Measurements from ENCODE around the gene MTSS2.
"Not testable (repeated sequence)": the region's sequence is repeated elsewhere in the genome, so short reads cannot be mapped to it uniquely, and the experiment has no call there.

MTSS2 gene

DNA sequence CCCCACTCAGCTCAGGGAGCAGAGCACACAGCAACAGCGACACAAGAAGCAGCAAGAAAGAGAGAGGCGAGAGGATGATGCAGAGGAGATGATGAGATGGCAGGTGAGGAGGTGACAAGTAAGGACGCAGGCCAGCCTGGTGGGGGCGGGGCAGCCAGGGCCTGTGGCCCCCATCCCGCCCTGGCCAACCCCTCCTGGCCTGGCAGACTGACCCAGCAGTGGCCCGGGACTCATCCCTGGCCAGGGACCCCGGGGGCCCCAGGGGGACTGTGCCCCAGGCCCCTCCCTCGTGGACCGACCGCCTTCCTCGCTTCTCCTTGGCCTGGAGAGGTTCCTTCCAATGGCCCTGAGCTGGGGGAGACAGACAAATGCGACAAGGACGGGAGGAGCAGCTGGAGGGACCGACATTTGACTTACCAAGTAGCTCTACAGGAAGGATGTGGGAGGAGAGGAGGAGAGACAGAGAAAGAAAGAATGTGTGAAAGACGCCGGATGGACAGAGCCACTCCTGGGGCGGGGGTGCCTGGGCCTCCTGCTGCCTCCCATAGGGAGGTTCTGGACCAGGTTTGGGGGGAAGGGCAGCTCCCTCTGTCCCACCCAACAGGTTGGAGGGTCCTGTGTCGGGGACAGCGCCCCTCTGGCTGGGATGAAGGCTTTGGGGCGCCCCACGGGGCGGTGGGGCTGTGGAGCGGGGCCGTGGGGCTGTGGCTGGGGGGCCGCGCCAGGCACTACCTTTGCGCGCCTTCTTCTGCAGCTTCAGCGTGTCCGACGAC is 6.8 kb downstream of the MTSS2 start:
- H3K4me1 ChIP-seq (ENCODE audit: control insufficient read depth, insufficient read depth, low read length) = peaks cover 38% of the 10 kb centered on the region
- H3K9ac ChIP-seq (ENCODE audit: low read length) = no peak overlapping the region
- H3K4me3 ChIP-seq (ENCODE audit: low read length) = no peak overlapping the region
- H3K27ac ChIP-seq (ENCODE audit: low read depth, low read length) = no peak overlapping the region
- no peaks in the 10 kb centered on the region for H3K27me3 ChIP-seq (ENCODE audit: control insufficient read depth, insufficient read depth, low read length)
- H3K36me3 ChIP-seq (ENCODE audit: control insufficient read depth, insufficient read depth, low read length) = peaks cover 32% of the 10 kb centered on the region

DNA sequence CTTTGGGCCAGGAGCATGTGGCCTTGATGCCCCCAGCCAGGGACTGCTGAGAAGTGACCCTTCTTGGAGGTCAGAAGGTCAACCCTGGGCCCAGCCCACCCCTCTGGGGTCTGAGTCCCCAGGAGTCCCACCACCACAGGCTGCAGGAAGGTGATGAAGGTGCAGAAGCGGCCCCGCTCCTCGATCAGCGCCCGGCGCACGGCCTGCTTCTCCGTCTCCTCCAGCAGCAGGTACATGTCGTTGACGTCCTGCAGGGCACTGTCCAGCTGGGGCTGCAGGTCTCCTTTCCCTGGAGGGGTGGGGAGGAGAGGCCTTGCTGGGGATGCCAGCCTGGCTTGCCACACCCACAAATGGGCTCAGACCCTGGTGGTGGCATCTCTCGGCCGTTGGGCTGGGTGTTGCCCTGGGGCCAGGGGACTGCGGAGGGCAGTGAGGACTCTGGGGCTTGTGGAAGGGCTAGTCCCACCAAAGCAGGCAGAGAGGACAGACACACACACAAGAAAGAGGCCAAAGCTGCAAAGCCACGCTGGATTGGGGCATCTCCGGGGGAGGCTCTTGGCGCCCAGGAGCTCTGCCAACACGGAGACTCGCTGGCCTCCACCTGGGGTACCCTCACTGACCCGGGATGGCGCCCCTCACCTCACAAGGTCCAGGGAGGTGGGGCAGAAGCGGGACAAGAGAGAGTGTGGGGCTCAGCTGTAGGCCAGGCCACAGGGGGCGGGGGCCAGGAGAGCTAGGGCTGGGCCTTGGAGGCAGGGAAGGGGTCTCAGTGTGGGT is 7.5 kb downstream of the MTSS2 start:
- H3K36me3 ChIP-seq (ENCODE audit: control insufficient read depth, insufficient read depth, low read length) = peaks cover 33% of the 10 kb centered on the region
- no peak overlapping the region for H3K27ac ChIP-seq (ENCODE audit: low read depth, low read length)
- H3K4me1 ChIP-seq (ENCODE audit: control insufficient read depth, insufficient read depth, low read length) = peaks cover 30% of the 10 kb centered on the region

GRCh38 chr16:70677499-70678120 is 8.2 kb downstream of the MTSS2 start:
- H3K4me3 ChIP-seq (ENCODE audit: low read length) = no peak overlapping the region
- H3K36me3 ChIP-seq (ENCODE audit: control insufficient read depth, insufficient read depth, low read length) = peaks cover 39% of the 10 kb centered on the region
- peaks cover 23% of the 10 kb centered on the region for H3K4me1 ChIP-seq (ENCODE audit: control insufficient read depth, insufficient read depth, low read length)
- no peaks in the 10 kb centered on the region for H3K27me3 ChIP-seq (ENCODE audit: control insufficient read depth, insufficient read depth, low read length)
- no peak overlapping the region for H3K9ac ChIP-seq (ENCODE audit: low read length)
- no peak overlapping the region for H3K27ac ChIP-seq (ENCODE audit: low read depth, low read length)

More for the DNA sequence above, 7.5 kb downstream of the MTSS2 start:
- Histone ChIP-seq H3K4me3 (ENCODE audit: low read length) (no peak overlapping the region), H3K9ac (ENCODE audit: low read length) (no peak overlapping the region), H3K27me3 (ENCODE audit: control insufficient read depth, insufficient read depth, low read length) (no peaks in the 10 kb centered on the region)

GRCh38 chr16:70676675-70677498 is 9.0 kb downstream of the MTSS2 start:
- Histone ChIP-seq H3K9ac (ENCODE audit: low read length) (no peak overlapping the region), H3K4me3 (ENCODE audit: low read length) (no peak overlapping the region), H3K27ac (ENCODE audit: low read depth, low read length) (no peak overlapping the region), H3K27me3 (ENCODE audit: control insufficient read depth, insufficient read depth, low read length) (no peaks in the 10 kb centered on the region), H3K36me3 (ENCODE audit: control insufficient read depth, insufficient read depth, low read length) (peaks cover 39% of the 10 kb centered on the region), H3K4me1 (ENCODE audit: control insufficient read depth, insufficient read depth, low read length) (peaks cover 17% of the 10 kb centered on the region)

DNA sequence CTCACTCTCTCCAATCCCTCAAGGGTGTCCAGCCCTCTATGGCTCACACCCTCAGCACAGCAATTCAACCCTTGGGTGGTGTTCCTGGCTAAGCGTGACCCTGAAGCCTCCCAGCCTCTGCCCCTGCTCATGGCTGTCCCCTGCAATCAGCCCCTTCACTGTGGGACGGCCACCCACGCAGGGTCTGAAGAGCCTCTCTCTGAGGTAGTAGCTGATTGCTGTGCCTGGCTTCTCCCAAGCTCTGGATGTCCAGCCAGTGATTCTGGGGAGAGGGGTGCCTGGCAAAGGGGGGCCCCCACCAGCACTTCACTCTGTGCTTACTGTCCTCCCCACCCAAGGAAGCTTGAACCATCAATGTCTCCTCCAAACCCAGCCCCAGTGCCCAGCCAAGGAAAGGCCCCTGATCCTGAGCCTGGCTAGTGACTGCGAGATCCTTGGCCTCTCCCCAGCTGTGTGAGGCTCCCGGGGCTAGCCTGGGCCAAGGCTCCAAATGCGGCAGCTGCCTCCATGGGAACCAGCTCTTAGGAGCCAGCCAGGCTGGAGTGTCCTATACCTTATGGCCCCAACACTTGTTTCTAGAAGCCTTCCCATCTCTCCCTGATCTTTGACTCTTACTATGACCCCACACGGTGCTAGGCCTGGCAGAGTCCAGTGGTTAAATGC is 9.9 kb downstream of the MTSS2 start:
- Histone ChIP-seq H3K9ac (ENCODE audit: low read length) (no peak overlapping the region), H3K27ac (ENCODE audit: low read depth, low read length) (no peak overlapping the region), H3K4me1 (ENCODE audit: control insufficient read depth, insufficient read depth, low read length) (peaks cover 8% of the 10 kb centered on the region), H3K27me3 (ENCODE audit: control insufficient read depth, insufficient read depth, low read length) (no peaks in the 10 kb centered on the region), H3K4me3 (ENCODE audit: low read length) (no peak overlapping the region), H3K36me3 (ENCODE audit: control insufficient read depth, insufficient read depth, low read length) (peaks cover 39% of the 10 kb centered on the region)

DNA sequence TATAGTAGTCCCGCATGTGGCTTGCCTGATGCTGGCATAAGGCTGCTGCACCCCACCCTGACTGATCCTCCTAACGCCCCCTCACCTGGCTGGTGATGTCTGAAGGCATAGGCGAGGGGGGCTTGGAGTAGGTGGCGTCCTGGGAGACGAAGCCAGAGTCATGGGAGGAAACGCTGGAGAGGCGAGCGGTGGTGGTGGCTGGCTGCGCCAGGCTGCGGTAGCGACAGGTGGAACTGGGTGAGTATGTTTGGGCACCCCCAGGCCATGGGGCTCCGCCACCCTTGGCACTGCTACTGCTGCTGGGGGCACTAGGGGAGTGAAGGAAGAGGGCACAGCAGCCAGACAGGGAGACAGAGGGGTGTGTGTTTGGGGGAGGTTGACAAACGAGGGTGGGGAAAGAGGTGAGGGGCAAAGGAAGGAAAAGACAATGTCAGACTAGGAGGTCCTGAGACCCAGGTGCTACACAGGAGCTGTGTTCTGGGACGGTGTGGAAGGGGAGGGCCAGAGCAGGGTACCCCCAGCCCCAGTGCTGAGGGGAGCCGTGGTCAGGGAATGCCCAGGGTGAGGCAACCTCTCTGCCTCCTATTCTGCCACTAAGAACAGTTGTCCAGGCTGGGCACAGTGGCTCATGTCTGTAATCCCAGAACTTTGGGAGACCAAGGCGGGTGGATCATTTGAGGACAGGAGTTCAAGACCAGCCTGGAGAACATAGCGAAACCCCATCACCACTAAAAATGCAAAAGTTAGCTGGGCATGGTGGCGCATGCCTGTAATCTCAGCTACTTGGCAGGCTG is 11.4 kb downstream of the MTSS2 start:
- H3K36me3 ChIP-seq (ENCODE audit: control insufficient read depth, insufficient read depth, low read length) = peaks cover 38% of the 10 kb centered on the region
- H3K4me1 ChIP-seq (ENCODE audit: control insufficient read depth, insufficient read depth, low read length) = no peaks in the 10 kb centered on the region
- H3K27ac ChIP-seq (ENCODE audit: low read depth, low read length) = no peak overlapping the region

GRCh38 chr16:70670938-70671337 is 14.9 kb downstream of the MTSS2 start:
- H3K36me3 ChIP-seq (ENCODE audit: control insufficient read depth, insufficient read depth, low read length) = peaks cover 25% of the 10 kb centered on the region
- H3K4me1 ChIP-seq (ENCODE audit: control insufficient read depth, insufficient read depth, low read length); H3K27ac ChIP-seq (ENCODE audit: low read depth, low read length); H3K27me3 ChIP-seq (ENCODE audit: control insufficient read depth, insufficient read depth, low read length); H3K9ac ChIP-seq (ENCODE audit: low read length); H3K4me3 ChIP-seq (ENCODE audit: low read length): not testable (repeated sequence)

More for the DNA sequence above, 11.4 kb downstream of the MTSS2 start:
- Histone ChIP-seq H3K4me3 (ENCODE audit: low read length) (no peak overlapping the region), H3K9ac (ENCODE audit: low read length) (no peak overlapping the region), H3K27me3 (ENCODE audit: control insufficient read depth, insufficient read depth, low read length) (no peaks in the 10 kb centered on the region)

- H3K36me3 ChIP-seq (ENCODE audit: control insufficient read depth, insufficient read depth, low read length) = peaks cover 28% of the 10 kb centered on the region
- H3K4me1 ChIP-seq (ENCODE audit: control insufficient read depth, insufficient read depth, low read length) = no peaks in the 10 kb centered on the region
- no peak overlapping the region for H3K4me3 ChIP-seq (ENCODE audit: low read length)
- H3K27ac ChIP-seq (ENCODE audit: low read depth, low read length) = no peak overlapping the region
- H3K27me3 ChIP-seq (ENCODE audit: control insufficient read depth, insufficient read depth, low read length) = no peaks in the 10 kb centered on the region
- no peak overlapping the region for H3K9ac ChIP-seq (ENCODE audit: low read length)
These were observed 15.7 kb downstream of the MTSS2 start for GRCh38 chr16:70670175-70670574.

- H3K27me3 ChIP-seq (ENCODE audit: control insufficient read depth, insufficient read depth, low read length) = no peaks in the 10 kb centered on the region
- peaks cover 4% of the 10 kb centered on the region for H3K4me1 ChIP-seq (ENCODE audit: control insufficient read depth, insufficient read depth, low read length)
- no peak overlapping the region for H3K9ac ChIP-seq (ENCODE audit: low read length)
- H3K36me3 ChIP-seq (ENCODE audit: control insufficient read depth, insufficient read depth, low read length) = peaks cover 30% of the 10 kb centered on the region
- no peak overlapping the region for H3K27ac ChIP-seq (ENCODE audit: low read depth, low read length)
- no peak overlapping the region for H3K4me3 ChIP-seq (ENCODE audit: low read length)
These were observed 19.8 kb downstream of the MTSS2 start for GRCh38 chr16:70665806-70666735.

DNA sequence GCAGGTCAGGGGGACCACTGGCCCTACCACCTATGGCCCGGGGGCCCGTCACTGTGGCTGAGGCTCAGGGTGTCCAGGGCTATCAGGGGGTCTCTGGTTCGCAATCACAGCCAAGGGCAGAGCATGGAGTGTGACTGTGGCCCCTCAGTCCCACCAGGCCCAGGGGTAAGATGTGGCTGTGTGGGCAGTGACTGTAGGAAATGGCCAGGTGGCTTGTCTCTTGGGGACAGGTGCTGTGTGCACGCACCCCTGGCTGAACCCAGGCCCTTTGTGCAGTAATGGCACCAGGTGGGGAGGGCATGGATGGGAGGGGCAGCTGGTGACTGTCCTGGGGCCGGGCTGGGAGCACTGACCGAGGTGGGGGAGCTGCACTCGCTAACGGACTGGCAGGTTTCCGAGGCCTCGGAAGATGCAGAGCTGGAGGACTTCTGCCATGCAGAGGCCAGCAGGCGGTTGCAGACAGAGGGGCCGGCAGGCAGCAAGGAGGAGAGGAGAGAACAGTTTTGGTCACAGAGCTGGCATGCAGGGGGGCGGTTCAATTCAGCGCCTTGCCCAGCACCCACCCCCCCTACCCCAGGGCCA is 20.6 kb downstream of the MTSS2 start:
- H3K4me1 ChIP-seq (ENCODE audit: control insufficient read depth, insufficient read depth, low read length) = peaks cover 4% of the 10 kb centered on the region
- no peaks in the 10 kb centered on the region for H3K27me3 ChIP-seq (ENCODE audit: control insufficient read depth, insufficient read depth, low read length)
- H3K27ac ChIP-seq (ENCODE audit: low read depth, low read length) = no peak overlapping the region
- peaks cover 26% of the 10 kb centered on the region for H3K36me3 ChIP-seq (ENCODE audit: control insufficient read depth, insufficient read depth, low read length)
- no peak overlapping the region for H3K9ac ChIP-seq (ENCODE audit: low read length)
- no peak overlapping the region for H3K4me3 ChIP-seq (ENCODE audit: low read length)
